ENCODE measurements around the gene SORCS1.

The SORCS1 gene

GRCh38 chr10:106873770-106874603, 290.5 kb downstream of the SORCS1 start:
- DNase-seq = no peak

DNA sequence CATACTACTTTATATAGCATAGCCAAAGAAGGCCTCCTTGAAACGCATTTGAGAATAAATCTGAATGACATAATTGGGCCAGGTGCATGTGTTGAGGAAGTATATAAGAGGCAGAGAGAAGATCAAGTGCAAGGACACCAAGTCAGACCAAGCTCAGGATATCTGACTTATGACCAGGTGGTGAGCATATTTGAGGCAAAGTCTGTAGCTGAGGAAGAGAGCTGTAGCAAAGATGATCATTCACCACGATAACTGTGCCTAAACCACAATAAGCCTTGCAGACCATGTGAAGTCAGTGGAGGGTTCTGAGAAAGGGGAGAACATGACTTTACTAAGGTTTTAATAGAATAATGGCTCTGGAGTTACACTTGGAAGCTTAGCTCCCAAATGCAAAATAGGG, 292.3 kb downstream of the SORCS1 start:
- DNase-seq = no peak

- DNase-seq = no peak
Observed at GRCh38 chr10:106866244-106866845, 298.2 kb downstream of the SORCS1 start.

DNA sequence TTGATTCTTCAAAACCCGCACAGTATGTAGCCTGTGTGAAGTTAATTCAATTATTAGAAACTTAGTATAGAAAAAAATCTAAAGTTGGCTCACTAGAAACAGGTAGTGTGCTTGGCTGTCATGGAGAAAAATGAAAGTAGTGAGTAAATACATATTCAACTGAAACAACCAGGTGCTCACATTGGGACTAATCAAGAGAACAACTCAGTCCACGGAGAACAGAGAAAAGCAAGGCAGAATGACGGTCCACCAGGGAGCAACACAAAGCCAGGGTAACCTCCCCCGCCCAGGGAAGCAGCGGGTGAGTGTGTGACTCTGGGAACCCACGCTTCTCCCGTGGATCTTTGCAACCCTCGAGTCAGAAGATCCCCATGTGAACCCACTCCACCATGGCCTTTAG, 300.5 kb downstream of the SORCS1 start:
- DNase-seq = no peak

DNA sequence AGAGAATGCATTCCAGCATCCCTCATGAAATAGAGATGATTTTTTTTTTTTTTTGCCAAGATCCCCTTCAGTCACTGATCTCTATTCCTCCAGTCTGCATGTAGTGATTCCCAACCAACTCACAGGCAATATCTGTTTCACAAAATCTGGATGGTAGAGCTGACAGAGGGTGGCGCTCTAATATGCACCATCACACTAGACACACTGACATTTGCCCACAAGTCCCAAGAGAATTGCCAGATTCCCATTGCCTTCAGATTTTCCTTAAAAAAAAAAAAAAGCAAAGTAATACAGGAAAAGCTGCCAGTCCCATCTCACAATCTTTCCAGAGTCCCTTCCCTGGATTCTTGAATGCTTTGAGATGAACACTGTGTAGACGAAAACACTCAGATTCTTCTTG, 301.0 kb downstream of the SORCS1 start:
- no peak for DNase-seq

DNA sequence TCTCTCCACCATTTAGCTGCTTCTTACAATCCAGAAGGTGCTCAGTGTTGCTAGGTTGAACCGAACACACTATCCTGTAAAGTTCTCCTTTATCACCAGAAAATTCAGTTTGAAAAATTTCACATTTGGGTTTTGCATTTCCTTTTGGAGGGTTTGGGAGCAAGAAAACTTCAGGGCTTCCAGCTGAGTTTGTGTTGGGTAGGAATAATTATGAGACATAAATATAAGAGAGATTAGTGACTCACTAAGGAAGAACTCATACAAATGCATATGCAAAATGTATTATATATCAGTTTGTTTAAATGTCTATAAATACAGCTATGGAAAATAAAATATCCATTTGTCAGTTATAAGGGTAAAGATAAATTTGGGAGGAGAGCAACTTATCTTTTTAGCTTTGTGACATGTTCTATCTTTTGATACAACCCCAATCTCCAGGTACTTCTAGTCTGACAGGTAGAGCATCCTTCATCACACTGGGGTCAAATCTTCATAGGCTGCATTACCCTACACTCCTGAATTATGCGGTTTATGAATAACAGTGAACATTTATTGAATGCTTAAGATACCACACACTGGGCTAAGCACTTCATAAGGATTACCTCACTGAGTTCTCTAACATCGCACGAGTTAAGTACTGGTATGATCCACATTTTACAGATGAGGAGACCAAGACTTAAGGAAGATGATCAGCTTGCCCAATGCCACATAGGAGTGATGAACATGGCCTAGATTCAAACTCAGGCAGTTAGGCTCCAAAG, 304.4 kb downstream of the SORCS1 start:
- DNase-seq = no peak

DNA sequence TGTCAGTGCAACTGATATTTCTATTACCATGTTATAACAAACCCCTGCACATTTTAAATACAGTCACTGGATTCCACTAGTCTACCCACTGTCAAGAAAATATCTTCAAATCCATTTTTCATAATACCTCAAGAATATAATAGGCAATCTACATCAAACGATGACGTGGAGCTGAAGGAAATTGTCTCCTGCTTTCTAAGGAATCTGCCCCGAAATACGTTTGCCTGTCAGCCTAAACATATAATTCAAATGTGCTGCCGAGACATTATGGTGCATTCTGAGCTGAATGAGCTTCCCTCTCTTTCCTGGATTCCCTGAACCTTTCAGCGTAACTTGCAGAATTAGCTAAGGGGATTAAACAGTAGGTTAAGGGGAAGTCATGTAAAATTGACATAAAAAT, 306.8 kb downstream of the SORCS1 start:
- no peak for DNase-seq

- no peak for DNase-seq
Observed at GRCh38 chr10:106857213-106857612, 307.3 kb downstream of the SORCS1 start.

DNA sequence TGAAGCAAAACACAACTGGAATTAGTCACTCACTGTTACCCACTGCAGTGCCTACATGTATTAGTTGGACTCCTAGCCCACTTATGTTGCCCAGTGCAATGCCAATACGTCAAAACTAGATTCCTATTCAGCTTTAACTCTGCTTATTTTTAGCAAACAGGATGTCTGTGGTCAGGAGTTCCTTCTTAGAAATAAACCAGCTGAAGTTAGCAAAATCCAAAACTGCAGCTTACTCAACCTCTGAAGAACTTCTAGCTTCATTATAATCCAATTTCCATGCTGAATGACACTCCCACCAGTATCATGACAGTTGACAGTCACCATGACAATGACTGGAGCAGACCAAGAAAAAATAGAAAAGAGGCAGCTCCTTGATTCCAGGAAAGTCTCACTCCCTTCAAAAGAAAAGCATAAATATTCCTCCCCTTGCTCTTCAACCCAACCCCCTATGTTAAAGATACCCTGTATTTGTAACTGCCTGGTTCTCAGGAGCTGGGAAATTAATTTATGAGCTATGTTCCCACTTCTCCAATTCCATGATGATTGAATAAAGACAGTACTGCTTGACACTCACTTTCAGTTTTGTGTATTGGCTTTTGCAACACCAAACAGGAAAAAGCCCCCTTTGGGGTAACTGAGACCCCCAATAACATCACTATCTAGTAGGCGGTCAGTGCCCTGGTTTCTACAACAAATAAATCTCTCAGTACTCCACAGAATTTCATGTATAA, 327.4 kb downstream of the SORCS1 start:
- no peak for DNase-seq

GRCh38 chr10:106832846-106833245, 331.7 kb downstream of the SORCS1 start:
- no peak for DNase-seq

GRCh38 chr10:106830471-106830870, 334.0 kb downstream of the SORCS1 start:
- DNase-seq = no peak

GRCh38 chr10:106830006-106830405, 334.5 kb downstream of the SORCS1 start:
- no peak for DNase-seq

DNA sequence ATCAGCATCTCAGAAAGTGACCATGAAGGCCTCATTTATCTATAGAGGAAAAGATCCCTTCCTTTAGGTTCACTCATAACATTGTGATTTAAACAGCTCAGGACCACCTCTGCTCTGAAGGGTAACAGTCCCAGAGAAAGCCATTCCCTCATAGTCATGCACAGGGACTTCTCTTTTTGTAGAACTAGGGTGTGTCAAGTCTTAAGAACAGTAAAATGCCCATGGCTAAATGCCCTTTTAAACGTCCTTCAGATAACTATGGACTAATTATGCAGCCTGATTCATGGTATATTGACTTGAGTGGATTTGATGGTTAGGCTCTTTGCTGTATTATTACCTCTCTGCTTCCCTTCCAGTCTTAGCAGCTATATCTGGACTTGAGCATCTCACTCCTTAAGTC, 337.8 kb downstream of the SORCS1 start:
- no peak for DNase-seq

DNA sequence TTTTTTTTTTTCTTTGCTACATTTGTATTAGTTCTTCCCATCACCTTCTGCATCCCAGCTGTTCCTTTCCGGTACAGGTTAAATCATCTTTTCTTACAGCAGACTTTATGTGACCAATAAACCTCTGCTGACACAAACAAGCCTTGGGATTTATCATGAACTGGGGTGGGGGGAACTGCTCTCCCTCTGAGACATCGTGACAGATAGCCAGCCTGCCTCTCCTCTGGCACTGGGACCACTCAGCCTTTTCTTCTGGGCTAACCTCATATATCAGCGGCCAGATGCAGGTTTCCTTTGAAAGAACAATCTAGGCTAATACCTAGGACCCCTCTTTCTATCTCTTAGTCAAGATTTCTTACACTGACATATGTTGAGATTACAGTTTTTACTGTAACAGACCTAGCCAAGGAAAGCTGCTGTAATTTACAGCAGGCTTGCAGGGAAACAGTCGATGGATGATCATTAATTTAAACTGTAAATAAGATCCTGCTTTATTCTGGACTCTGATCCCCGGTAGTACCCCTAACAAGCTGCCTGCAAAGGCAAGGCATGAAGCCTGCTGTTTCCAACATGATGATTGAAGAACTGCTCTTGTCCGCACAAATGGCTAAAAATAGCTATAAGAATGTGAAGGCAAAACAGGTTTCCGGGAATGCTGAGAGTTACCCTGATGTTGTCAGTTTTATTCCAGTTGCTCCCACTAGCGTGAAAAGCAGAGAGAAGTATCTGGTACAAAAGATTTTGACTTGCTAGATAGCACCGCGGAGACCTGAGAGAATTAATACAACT, 338.7 kb downstream of the SORCS1 start:
- DNase-seq = no peak

DNA sequence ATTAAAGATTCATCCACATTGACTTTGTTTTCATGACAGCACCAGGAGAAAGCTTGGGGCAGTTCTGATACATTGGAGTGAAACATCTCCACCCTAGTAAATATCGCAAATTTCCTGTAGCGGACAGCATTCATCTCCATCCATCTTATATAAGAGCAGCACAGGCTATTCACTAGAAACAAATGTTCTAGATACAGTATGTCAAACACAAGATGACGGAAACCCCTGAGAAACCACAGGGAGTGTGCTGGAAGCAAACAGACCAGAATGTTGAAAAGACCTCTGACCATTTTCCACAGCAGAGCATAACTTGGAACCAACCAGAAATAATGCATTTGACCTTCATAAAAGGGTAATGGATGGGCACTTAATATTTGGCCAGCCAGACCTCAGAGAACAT, 343.9 kb downstream of the SORCS1 start:
- DNase-seq = no peak

DNA sequence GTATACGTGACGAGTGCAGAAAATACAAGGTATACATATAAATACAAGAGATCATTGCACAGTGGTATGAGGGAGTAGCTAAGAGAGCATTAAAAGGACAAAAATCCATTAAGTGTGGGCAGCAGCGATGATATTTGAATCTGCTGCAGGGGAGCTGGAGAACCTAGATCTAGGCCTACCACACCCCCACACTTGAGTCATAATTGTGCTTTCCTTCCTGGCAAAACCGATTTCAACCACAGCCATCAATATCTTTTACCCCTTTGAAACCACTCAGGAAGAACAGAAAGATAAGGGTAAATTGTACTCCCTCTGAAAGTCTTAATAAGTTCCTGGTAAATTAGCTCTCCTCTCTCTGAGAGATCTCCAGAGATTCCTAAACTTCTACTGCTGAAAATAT, 345.0 kb downstream of the SORCS1 start:
- no peak for DNase-seq

DNA sequence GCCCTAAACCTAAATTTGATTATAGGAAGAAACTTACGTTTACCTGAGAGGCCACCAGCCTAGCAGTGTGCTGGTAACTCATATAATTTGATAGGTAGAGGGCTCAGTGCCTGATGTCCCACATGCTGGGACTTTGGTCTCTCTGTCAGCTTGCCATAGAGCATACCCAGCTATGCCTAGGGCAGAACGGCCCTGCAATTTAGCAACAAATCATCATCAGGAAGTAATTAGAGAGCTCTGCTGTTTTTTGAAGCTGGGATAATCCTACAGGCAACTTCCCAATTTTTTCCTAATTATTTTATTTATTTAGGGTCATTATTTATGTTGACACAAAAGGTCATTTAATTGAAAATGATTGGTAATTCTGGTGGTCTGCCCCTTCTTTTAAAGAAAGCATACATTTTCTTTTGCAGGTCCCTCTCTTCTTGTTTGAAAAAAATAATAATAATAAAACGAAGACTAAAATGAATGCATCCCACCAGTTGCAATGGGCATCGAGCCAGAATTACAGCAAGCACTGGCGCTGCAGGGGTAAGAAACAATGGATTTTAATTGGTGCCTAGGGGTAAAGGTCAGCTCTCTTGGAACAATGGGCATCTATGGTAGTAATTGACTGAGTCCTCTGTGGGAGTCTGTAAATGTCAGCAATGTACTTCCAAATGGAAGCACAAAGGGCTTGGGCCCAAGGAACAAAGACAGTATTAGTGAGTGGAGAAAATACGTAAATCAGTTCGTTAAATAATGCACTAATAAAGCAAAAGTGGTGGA, 348.0 kb downstream of the SORCS1 start:
- no peak for DNase-seq

DNA sequence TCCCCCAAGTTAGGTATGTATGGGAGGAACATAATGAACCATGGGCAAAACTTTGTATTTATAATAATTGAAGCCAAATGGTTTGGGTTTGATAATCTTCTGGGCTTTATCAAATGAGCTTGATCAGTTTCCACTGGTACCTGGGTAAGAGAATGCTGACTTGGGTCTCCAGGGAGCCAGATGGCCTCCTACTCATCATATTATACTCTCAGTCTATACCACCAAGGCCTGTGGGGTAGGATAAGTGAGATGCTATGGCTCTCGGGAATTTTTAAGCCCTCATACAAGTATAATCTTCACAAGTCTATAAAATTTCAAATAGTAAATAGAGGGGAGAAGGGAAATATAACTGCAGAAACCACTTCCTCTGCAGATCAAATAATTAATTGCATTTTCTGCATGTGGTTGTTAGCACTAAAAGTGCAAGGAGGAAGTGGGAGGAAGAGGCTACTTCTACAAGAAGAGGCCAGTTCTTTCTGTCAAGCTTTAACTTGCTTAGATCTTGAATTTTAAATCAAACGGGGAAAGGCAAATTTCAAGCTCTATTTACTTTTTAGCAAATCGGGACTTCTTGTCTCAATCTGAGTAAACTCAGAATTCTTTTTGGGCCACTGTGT, 349.0 kb downstream of the SORCS1 start:
- DNase-seq = no peak

DNA sequence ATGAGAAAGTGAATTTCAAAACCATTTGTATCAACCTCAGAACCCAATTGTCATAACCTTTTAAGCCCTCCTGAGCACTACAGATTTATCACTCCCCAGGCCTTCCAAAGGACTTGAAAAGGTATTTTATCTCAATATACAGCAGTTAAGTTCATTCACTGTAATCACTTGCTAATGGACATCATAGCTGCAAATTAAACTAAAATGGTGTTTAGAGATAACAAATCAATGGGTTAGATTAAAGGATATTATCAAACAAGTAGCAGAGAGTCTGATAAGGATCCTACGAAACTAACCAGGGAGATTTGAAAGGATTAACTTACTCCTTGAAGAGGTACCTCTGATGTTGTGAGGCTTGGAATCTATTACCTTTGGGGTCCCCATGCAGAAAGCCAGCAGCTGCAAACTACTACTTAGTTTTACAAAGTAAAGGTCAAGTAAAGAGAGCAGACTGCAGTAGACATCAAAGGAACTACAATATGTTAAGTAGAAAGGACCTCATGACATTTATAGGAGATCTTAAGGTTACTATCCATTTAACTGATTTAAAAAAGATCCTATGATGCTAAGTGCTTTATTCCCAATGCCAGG, 359.4 kb downstream of the SORCS1 start:
- no peak for DNase-seq

- DNase-seq = no peak
Observed at GRCh38 chr10:106802949-106803348, 361.6 kb downstream of the SORCS1 start.

DNA sequence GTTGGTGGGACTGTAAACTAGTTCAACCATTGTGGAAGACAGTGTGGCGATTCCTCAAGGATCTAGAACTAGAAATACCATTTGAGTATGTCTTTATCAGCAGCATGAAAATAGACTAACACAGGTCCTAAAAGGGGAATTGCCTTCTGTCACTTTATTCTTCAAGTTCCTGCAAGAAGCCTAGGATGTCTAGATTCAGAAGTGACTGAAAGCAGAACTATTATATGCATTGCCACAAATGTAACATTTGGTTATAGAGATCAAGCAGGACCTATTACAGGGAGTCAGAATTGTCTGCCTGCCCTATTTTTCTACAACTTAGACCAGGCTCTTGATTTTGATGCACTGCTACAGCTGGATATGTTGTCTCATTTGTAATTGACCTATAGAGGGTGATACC, 364.7 kb downstream of the SORCS1 start:
- no peak for DNase-seq
